ENCODE data around the gene GNB1. TPM values are rescaled to one million over a fixed set of nuclear protein-coding genes. Genes with fewer than 3 reads are reported as not detected.

GNB1 gene
- total and polyA plus RNA-seq, 9 of the 15 experiments (the other 6 are each of a cell fraction or from before 2014, with no cell fraction given) = 34.3 to 388 (median 114) TPM

- TF ChIP-seq SETDB1 (IDR thresholded peaks at IDR 0.05; ENCODE audit: low read length) (no peak), ZZZ3 (IDR thresholded peaks at IDR 0.05) (no peak), RBM34 (IDR thresholded peaks at IDR 0.05; ENCODE audit: borderline replicate concordance, insufficient read depth, low read length) (no peak), LEF1 (IDR thresholded peaks at IDR 0.05) (peak; percentile 31; the same call in 1 of the 2 replicates), HNRNPL (IDR thresholded peaks at IDR 0.05; ENCODE audit: low read depth, low read length) (peak; percentile 62; the same call in 1 of the 2 replicates), ELF1 (tag; IDR thresholded peaks at IDR 0.05) (peak; percentile 35; the same call in 1 of the 2 replicates), TBL1XR1 (IDR thresholded peaks at IDR 0.05; ENCODE audit: low read length in 2 of 2) (0 out of 4 replicates have a peak, but pooled peaks of 1 of the 2 experiments have one; percentile 38), STAT5A (IDR thresholded peaks at IDR 0.05; ENCODE audit: borderline replicate concordance, low read length) (no peak), L3MBTL2 (IDR thresholded peaks at IDR 0.05) (peak; percentile 47), MAZ (CRISPR knock-in tag; conservative IDR thresholded peaks at IDR 0.05 in 1 of 2, IDR thresholded peaks at IDR 0.05 in 1 of 2) (0 out of 4 replicates have a peak, but pooled peaks of 1 of the 2 experiments have one; percentile 22), CREB1 (IDR thresholded peaks at IDR 0.05) (peak; percentile 34; the same call in 1 of the 2 replicates), CREB1 (CRISPR knock-in tag; IDR thresholded peaks at IDR 0.05) (no peak; the same call in 1 of the 2 replicates), NELFE (IDR thresholded peaks at IDR 0.05; ENCODE audit: insufficient read depth, insufficient read length) (no peak), MTA3 (IDR thresholded peaks at IDR 0.05; ENCODE audit: borderline replicate concordance) (peak; percentile 56; the same call in 1 of the 2 replicates), SMARCA4 (IDR thresholded peaks at IDR 0.05) (peak; percentile 31; the same call in 1 of the 2 replicates)
- TF ChIP-seq, protein P1, sequence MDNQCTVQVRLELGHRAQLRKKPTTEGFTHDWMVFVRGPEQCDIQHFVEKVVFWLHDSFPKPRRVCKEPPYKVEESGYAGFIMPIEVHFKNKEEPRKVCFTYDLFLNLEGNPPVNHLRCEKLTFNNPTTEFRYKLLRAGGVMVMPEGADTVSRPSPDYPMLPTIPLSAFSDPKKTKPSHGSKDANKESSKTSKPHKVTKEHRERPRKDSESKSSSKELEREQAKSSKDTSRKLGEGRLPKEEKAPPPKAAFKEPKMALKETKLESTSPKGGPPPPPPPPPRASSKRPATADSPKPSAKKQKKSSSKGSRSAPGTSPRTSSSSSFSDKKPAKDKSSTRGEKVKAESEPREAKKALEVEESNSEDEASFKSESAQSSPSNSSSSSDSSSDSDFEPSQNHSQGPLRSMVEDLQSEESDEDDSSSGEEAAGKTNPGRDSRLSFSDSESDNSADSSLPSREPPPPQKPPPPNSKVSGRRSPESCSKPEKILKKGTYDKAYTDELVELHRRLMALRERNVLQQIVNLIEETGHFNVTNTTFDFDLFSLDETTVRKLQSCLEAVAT (IDR thresholded peaks at IDR 0.05) = peak in 1 of 2 experiments; percentile 31; a peak in 1 of 4 replicates
- TF ChIP-seq, protein P2, sequence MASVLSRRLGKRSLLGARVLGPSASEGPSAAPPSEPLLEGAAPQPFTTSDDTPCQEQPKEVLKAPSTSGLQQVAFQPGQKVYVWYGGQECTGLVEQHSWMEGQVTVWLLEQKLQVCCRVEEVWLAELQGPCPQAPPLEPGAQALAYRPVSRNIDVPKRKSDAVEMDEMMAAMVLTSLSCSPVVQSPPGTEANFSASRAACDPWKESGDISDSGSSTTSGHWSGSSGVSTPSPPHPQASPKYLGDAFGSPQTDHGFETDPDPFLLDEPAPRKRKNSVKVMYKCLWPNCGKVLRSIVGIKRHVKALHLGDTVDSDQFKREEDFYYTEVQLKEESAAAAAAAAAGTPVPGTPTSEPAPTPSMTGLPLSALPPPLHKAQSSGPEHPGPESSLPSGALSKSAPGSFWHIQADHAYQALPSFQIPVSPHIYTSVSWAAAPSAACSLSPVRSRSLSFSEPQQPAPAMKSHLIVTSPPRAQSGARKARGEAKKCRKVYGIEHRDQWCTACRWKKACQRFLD (CRISPR knock-in tag; IDR thresholded peaks at IDR 0.05) = peak; percentile 41; the same call in 1 of the 2 replicates
- TF ChIP-seq, protein P3, sequence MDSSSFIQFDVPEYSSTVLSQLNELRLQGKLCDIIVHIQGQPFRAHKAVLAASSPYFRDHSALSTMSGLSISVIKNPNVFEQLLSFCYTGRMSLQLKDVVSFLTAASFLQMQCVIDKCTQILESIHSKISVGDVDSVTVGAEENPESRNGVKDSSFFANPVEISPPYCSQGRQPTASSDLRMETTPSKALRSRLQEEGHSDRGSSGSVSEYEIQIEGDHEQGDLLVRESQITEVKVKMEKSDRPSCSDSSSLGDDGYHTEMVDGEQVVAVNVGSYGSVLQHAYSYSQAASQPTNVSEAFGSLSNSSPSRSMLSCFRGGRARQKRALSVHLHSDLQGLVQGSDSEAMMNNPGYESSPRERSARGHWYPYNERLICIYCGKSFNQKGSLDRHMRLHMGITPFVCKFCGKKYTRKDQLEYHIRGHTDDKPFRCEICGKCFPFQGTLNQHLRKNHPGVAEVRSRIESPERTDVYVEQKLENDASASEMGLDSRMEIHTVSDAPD (CRISPR knock-in tag; IDR thresholded peaks at IDR 0.05) = no peak
These were observed 110.9 kb downstream of the GNB1 start (continued) for GRCh38 chr1:1779691-1780597.
